Activated CD8-positive, alpha-beta T cell treated with anti-CD3 and anti-CD28 coated beads for 36 hours (primary cell): ENCODE measurements around the gene CDKAL1. TPM values are rescaled to one million over a fixed set of nuclear protein-coding genes. Genes with fewer than 3 reads are reported as not detected.

Experiments used
- ATAC-seq: fragments of 200-7000 bp; cut with Tn5 transposase; one replicate; pipeline ENCODE4 v1.10.0; 2021; ENCODE audit warnings: mild to moderate bottlenecking, moderate library complexity
- CTCF ChIA-PET: fragments of 350-600 bp; sonication (Branson Sonifier 250); formaldehyde crosslinking; loops from one replicate; lab custom pipeline; 2021; ENCODE audit warnings: antibody characterized with exemption; lab: Charles Lee
- POLR2A ChIA-PET: fragments of 350-600 bp; sonication (Branson Sonifier 250); formaldehyde crosslinking; loops from one replicate; lab custom pipeline; 2021; ENCODE audit warnings: antibody characterized with exemption; lab: Charles Lee
- DNase-seq: peaks from one replicate; pipeline ENCODE4 v3.0.0-alpha.2; 2020
- H3K27ac Mint-ChIP-seq: one replicate; pipeline ENCODE4 v1.8.0; 2021; ENCODE audit warnings: mild to moderate bottlenecking, mixed read lengths
- H3K27me3 Mint-ChIP-seq: one replicate; pipeline ENCODE4 v1.8.0; 2021; ENCODE audit warnings: mixed read lengths
- H3K36me3 Mint-ChIP-seq: one replicate; pipeline ENCODE4 v1.8.0; 2021; ENCODE audit warnings: low read depth, mixed read lengths
- H3K4me1 Mint-ChIP-seq: one replicate; pipeline ENCODE4 v1.8.0; 2021; ENCODE audit warnings: low read depth, mixed read lengths
- H3K4me3 Mint-ChIP-seq: one replicate; pipeline ENCODE4 v1.8.0; 2021; ENCODE audit warnings: mild to moderate bottlenecking, moderate library complexity, mixed read lengths
- H3K9me3 Mint-ChIP-seq: one replicate; pipeline ENCODE4 v1.8.0; 2021; ENCODE audit warnings: mixed read lengths
- intact Hi-C: fragments of 100-400 bp; cut with micrococcal nuclease; formaldehyde crosslinking; loops from one replicate; pipeline ENCODE4 v1.10.0; 2022
- total RNA-seq, 2 experiments: library from RNA; stranded (reverse); gene quantifications; one replicate each; pipeline ENCODE4 v1.2.3, GENCODE V29; 2021
- TF ChIP-seq, protein P1 (sequence below): fragments of 200-600 bp; IDR thresholded peaks from one replicate; pipeline ENCODE4 v1.8.0; 2022; ENCODE audit warnings: antibody characterized with exemption, mild to moderate bottlenecking

The CDKAL1 gene
- total RNA-seq, 2 experiments from 2014 or later: 21.6 to 23.6 TPM

DNA sequence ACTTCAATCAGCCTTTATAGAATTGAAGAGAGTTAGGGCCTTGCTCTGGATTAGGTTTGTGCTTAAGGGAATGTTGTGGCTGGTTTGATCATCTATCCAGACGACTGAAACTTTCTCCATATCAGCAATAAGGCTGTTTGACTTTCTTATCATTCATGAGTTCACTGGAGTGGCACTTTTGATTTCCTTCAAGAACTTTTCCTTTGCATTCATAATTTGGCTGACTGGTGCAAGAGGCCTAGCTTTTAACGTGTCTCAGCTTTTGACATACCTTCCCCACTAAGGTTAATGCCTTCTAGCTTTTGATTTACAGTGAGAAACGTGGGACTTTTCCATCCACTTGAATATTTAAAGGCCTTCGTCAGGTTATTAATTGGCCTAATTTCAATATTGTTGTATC is 461.8 kb downstream of the CDKAL1 start:
- Mint-ChIP-seq H3K27ac (no peak overlapping the region), H3K4me3 (no peak overlapping the region), H3K4me1 (no peaks in the 10 kb centered on the region), H3K36me3 (peaks cover 23% of the 10 kb centered on the region), H3K27me3 (no peaks in the 10 kb centered on the region), H3K9me3 (no peaks in the 10 kb centered on the region)
- intact Hi-C loops: no loop called here
- TF ChIP-seq, protein P1, sequence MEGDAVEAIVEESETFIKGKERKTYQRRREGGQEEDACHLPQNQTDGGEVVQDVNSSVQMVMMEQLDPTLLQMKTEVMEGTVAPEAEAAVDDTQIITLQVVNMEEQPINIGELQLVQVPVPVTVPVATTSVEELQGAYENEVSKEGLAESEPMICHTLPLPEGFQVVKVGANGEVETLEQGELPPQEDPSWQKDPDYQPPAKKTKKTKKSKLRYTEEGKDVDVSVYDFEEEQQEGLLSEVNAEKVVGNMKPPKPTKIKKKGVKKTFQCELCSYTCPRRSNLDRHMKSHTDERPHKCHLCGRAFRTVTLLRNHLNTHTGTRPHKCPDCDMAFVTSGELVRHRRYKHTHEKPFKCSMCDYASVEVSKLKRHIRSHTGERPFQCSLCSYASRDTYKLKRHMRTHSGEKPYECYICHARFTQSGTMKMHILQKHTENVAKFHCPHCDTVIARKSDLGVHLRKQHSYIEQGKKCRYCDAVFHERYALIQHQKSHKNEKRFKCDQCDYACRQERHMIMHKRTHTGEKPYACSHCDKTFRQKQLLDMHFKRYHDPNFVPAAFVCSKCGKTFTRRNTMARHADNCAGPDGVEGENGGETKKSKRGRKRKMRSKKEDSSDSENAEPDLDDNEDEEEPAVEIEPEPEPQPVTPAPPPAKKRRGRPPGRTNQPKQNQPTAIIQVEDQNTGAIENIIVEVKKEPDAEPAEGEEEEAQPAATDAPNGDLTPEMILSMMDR: no peak
- DNase-seq: no peak
- ChIA-PET POLR2A (no interaction called here), CTCF (interaction anchor here (0.6 kb wide), 1 partner anchor 143 kb away, joined by 3 read pairs; no protein-coding TSS in a partner anchor)
- ATAC-seq: no peak

DNA sequence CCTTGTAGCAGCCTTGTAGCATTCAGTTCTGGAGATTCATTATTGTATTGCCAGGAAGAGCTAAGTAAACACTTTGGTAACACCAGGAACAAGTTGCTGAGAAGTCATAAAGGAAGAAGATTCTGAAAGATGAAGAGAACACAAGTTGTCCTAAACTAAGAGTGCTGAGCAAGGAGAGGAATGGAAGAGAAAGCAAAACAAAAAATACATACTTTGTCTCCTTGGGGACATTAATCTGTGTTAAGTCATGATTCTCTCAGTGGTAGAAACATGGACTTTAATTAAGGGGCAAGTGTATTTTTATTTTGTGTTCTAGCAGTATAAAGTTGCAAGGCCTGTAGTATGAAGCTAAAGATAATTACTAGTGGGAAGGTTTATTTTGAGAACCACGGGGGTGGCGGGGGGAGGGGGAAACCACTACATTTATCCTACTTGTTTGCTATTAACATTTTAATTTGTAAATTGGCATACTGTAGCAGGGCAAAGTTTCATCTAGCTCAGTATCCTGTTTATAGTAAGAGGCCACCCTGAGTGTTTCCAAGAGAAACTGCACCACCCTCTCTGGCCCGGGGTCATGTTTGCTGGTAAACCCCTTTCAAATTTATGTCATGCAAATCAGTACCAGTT is 463.0 kb downstream of the CDKAL1 start:
- TF ChIP-seq, protein P1: no peak
- ChIA-PET POLR2A (no interaction called here), CTCF (no interaction called here)
- ATAC-seq (no peak), DNase-seq (no peak)
- H3K4me1 Mint-ChIP-seq: no peaks in the 10 kb centered on the region
- no peak overlapping the region for H3K27ac Mint-ChIP-seq
- H3K27me3 Mint-ChIP-seq: no peaks in the 10 kb centered on the region
- H3K36me3 Mint-ChIP-seq: peaks cover 35% of the 10 kb centered on the region
- intact Hi-C loops: no loop called here
- H3K4me3 Mint-ChIP-seq: no peak overlapping the region
- H3K9me3 Mint-ChIP-seq: no peaks in the 10 kb centered on the region

DNA sequence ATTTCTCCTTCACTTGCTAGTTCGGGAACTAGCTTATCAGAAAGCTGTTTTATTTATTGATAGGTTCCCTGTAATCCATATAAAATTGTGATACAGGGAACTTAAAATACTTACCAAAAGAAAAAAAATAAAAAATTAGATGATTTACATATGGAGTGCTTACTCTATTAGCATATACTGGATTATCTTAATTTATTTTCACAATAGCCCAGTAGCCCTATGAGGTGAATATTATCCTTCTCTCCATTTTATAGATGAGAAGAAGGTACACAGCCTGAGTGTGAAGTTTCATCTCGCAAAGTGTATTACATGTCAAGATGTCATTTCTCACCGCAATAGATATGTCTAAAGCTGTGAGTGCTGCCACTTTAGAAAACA is 463.5 kb downstream of the CDKAL1 start:
- no peaks in the 10 kb centered on the region for H3K4me1 Mint-ChIP-seq
- H3K4me3 Mint-ChIP-seq: no peak overlapping the region
- no peaks in the 10 kb centered on the region for H3K27me3 Mint-ChIP-seq
- intact Hi-C loops: no loop called here
- H3K27ac Mint-ChIP-seq: no peak overlapping the region
- CTCF ChIA-PET: no interaction called here
- TF ChIP-seq, protein P1: no peak
- ATAC-seq (no peak), DNase-seq (no peak)
- POLR2A ChIA-PET: no interaction called here
- peaks cover 37% of the 10 kb centered on the region for H3K36me3 Mint-ChIP-seq
- H3K9me3 Mint-ChIP-seq: no peaks in the 10 kb centered on the region

DNA sequence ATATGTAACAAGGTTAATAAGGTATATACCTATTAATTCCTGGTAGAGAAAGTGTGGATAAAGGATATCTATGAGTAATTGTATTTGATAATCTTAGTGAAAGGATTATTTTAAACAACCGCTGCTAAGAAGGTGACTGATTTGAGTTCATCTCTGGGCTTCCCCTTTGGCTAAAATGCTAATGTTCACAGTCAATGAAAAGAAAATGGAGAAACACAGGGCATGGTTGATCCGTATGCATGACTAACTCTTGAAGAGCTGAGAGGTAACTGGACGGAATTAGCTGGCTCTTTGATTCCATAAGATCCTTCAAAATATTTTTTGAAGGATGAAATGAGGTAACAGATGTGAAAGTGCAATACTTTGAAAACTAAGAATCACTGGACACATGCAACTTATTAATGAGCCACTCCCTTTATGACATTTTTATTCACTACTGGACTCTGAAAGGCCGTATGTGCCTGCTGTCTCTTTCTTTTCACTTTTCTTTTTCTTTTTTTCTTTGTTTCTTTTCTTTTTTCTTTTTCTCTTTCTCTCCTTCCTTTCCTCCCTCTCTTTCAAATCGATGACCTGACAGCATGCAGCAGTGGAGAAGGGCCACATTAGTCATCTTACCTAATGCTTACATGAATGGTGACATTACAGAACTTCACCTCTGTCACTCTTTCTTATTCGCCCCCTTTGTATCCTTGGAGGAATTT is 464.6 kb downstream of the CDKAL1 start:
- DNase-seq (no peak), ATAC-seq (no peak)
- no peaks in the 10 kb centered on the region for H3K4me1 Mint-ChIP-seq
- ChIA-PET POLR2A (no interaction called here), CTCF (no interaction called here)
- intact Hi-C loops: no loop called here
- peaks cover 42% of the 10 kb centered on the region for H3K36me3 Mint-ChIP-seq
- no peaks in the 10 kb centered on the region for H3K27me3 Mint-ChIP-seq
- no peaks in the 10 kb centered on the region for H3K9me3 Mint-ChIP-seq
- H3K27ac Mint-ChIP-seq: no peak overlapping the region
- H3K4me3 Mint-ChIP-seq: no peak overlapping the region
- TF ChIP-seq, protein P1: no peak

DNA sequence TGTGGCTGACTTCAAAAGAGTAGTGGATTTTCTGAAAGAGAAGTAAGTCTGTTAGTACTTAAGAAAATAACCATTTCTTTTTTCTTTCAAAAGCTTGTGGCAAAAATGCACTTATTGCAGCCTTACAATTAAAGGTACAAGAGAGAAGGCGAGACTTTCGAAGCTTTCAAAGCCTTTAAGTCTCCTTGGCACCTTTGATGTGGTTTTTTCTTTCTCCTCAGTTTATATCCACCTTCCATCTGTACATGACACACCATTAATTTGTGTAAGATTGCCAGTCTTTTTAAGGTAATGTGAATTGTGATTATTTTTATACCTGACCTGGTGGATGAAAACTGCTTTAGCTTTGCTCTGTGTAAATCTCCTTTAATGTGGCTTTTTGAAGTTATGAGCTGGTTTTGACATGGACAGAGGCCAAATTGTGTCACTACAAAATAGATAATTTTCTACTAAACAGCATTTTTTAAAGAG is 466.1 kb downstream of the CDKAL1 start:
- H3K27ac Mint-ChIP-seq: no peak overlapping the region
- no peaks in the 10 kb centered on the region for H3K9me3 Mint-ChIP-seq
- no peak for ATAC-seq
- TF ChIP-seq, protein P1: no peak
- no peak overlapping the region for H3K4me3 Mint-ChIP-seq
- intact Hi-C loops: no loop called here
- DNase-seq: no peak
- ChIA-PET CTCF (no interaction called here), POLR2A (interaction anchor here (0.6 kb wide), 1 partner anchor 36 kb away, joined by 3 read pairs; no protein-coding TSS in a partner anchor)
- peaks cover 39% of the 10 kb centered on the region for H3K36me3 Mint-ChIP-seq
- H3K4me1 Mint-ChIP-seq: no peaks in the 10 kb centered on the region
- H3K27me3 Mint-ChIP-seq: no peaks in the 10 kb centered on the region
